Caco-2 (cell line): ENCODE data around the gene SLC34A2. TPM values are rescaled to one million over a fixed set of nuclear protein-coding genes. Genes with fewer than 3 reads are reported as not detected.

Experiments used
- BruUV-seq: library from RNA; stranded (reverse); fragments of 400-500 nt; replicated peaks from 2 replicates; lab custom pipeline; 2021; lab: Mats Ljungman, UMichigan
- CTCF ChIA-PET: fragments of 300-600 bp; sonication (Branson Sonifier 250); formaldehyde crosslinking; loops from one replicate; lab custom pipeline; 2022; ENCODE audit warnings: antibody characterized with exemption; lab: Charles Lee
- POLR2A ChIA-PET: fragments of 300-600 bp; sonication (Branson Sonifier 250); formaldehyde crosslinking; loops from one replicate; lab custom pipeline; 2022; ENCODE audit warnings: antibody characterized with exemption; lab: Charles Lee
- DNase-seq, 2 experiments: peaks; one replicate each; pipeline versions ENCODE4 v3.0.0 to v3.0.0-alpha.2; 2020 to 2022
- H3K27me3 ChIP-seq: replicated peaks from 2 replicates; pipeline ENCODE4 v1.6.0; 2011; ENCODE audit warnings: low read length; ENCODE audit not compliant: control insufficient read depth, insufficient read depth
- H3K36me3 ChIP-seq: 2 replicates; pipeline ENCODE4 v1.5.1; 2011; ENCODE audit warnings: low read length; ENCODE audit not compliant: control insufficient read depth, insufficient read depth
- H3K4me1 ChIP-seq: fragments of 250-450 bp; sonication (Bioruptor Pico); 2 replicates; pipeline ENCODE4 v1.5.1; 2020; ENCODE audit warnings: mild to moderate bottlenecking
- H3K4me3 ChIP-seq: 2 replicates; pipeline ENCODE4 v1.5.1; 2011; ENCODE audit warnings: low read depth, mild to moderate bottlenecking, control low read depth, low read length
- H3K9me3 ChIP-seq: fragments of 250-450 bp; sonication (Bioruptor Pico); 2 replicates; pipeline ENCODE4 v1.5.1; 2020; ENCODE audit warnings: mild to moderate bottlenecking, moderate library complexity
- H3K27ac Mint-ChIP-seq: one replicate; pipeline ENCODE4 v1.8.0; 2022; ENCODE audit warnings: mixed read lengths; ENCODE audit not compliant: unreplicated experiment
- H3K27me3 Mint-ChIP-seq: one replicate; pipeline ENCODE4 v1.8.0; 2022; ENCODE audit warnings: mixed read lengths; ENCODE audit not compliant: insufficient read depth, unreplicated experiment
- H3K36me3 Mint-ChIP-seq: one replicate; pipeline ENCODE4 v1.8.0; 2022; ENCODE audit warnings: mild to moderate bottlenecking, mixed read lengths; ENCODE audit not compliant: insufficient read depth, unreplicated experiment
- H3K4me1 Mint-ChIP-seq: one replicate; pipeline ENCODE4 v1.8.0; 2022; ENCODE audit warnings: low read depth, mixed read lengths; ENCODE audit not compliant: unreplicated experiment
- H3K4me3 Mint-ChIP-seq: one replicate; pipeline ENCODE4 v1.8.0; 2022; ENCODE audit warnings: mild to moderate bottlenecking, moderate library complexity, mixed read lengths; ENCODE audit not compliant: unreplicated experiment
- H3K9me3 Mint-ChIP-seq: one replicate; pipeline ENCODE4 v1.8.0; 2022; ENCODE audit warnings: mixed read lengths; ENCODE audit not compliant: unreplicated experiment
- intact Hi-C: fragments of 100-400 bp; cut with micrococcal nuclease; formaldehyde crosslinking; loops from one replicate; pipeline ENCODE4 v1.10.0; 2022; ENCODE audit not compliant: unreplicated experiment
- total RNA-seq: library from RNA; stranded (reverse); gene quantifications from 2 replicates; pipeline ENCODE4 v1.2.3, GENCODE V29; 2022
- TF ChIP-seq, protein P1 (sequence below), 2 experiments: fragments of 200-600 bp in 1 of 2; IDR thresholded peaks; 1 replicate in 1 of 2; 2 replicates in 1 of 2; pipeline versions ENCODE4 v1.5.1 to v1.8.0; 2011 to 2022; ENCODE audit warnings: antibody characterized with exemption in 1 of 2, control low read depth in 1 of 2, inconsistent platforms in 1 of 2, low read depth in 1 of 2, low read length in 1 of 2, mild to moderate bottlenecking in 1 of 2, moderate library complexity in 1 of 2; ENCODE audit not compliant: insufficient read depth in 1 of 2, severe bottlenecking in 1 of 2, unreplicated experiment in 1 of 2

The SLC34A2 gene
- total RNA-seq, 1 experiment from 2014 or later: 19.9 TPM

DNA sequence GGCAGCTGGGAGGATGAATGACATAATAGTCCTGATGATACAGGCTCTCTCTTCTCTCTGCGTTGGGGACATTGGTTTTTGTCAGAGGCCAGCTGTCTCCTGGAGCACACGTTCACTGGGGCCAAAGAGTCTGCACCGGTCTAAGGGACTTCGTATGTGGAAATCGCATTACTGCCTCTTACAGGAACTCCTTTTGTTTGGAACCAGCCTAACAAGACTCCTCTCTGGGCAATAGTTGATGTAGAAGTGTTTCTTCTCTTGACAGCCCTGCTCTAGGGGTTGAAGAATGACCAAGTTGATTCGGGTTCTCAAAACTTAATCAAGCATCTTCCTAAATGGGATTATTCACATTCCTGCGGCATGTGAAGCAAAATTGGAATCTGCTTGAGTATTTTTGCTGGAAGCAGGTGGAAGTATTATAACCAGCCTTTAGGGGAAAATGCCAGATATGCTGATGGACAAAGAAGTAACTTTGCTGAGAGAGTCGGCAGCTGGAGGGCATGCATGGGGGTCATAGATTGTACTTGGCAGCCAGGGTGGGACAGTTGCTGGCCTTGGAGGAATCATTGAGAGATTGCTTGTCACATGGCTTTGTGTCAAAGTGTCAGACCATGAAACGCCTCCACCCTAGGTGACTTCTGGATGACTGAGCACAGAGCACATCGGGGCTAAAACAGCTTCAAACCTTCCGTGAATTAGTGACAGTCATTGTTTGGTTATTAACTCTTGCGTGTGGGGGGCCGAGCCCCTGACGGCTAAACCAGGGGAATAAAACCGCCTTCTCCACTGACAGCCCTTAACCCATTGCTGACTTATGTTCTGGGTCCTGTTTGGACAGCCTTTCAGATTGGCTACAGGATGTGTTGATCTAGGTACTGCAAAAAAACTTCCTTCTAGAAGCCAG is 34.4 kb upstream of the SLC34A2 start:
- no peak overlapping the region for H3K4me3 ChIP-seq
- Mint-ChIP-seq H3K27ac (no peak overlapping the region), H3K4me3 (no peak overlapping the region), H3K9me3 (no peaks in the 10 kb centered on the region), H3K27me3 (no peaks in the 10 kb centered on the region), H3K4me1 (no peaks in the 10 kb centered on the region), H3K36me3 (no peaks in the 10 kb centered on the region)
- H3K4me1 ChIP-seq: no peaks in the 10 kb centered on the region
- no peaks in the 10 kb centered on the region for H3K27me3 ChIP-seq
- DNase-seq: no peak
- TF ChIP-seq, protein P1, sequence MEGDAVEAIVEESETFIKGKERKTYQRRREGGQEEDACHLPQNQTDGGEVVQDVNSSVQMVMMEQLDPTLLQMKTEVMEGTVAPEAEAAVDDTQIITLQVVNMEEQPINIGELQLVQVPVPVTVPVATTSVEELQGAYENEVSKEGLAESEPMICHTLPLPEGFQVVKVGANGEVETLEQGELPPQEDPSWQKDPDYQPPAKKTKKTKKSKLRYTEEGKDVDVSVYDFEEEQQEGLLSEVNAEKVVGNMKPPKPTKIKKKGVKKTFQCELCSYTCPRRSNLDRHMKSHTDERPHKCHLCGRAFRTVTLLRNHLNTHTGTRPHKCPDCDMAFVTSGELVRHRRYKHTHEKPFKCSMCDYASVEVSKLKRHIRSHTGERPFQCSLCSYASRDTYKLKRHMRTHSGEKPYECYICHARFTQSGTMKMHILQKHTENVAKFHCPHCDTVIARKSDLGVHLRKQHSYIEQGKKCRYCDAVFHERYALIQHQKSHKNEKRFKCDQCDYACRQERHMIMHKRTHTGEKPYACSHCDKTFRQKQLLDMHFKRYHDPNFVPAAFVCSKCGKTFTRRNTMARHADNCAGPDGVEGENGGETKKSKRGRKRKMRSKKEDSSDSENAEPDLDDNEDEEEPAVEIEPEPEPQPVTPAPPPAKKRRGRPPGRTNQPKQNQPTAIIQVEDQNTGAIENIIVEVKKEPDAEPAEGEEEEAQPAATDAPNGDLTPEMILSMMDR (IDR thresholded peaks at IDR 0.05; ENCODE audit: insufficient read depth in 1 of 2, low read depth in 1 of 2, low read length in 1 of 2, severe bottlenecking in 1 of 2, unreplicated experiment in 1 of 2): no peak
- POLR2A ChIA-PET: no interaction called here
- CTCF ChIA-PET: no interaction called here
- intact Hi-C loops: no loop called here
- no peaks in the 10 kb centered on the region for H3K9me3 ChIP-seq
- H3K36me3 ChIP-seq: no peaks in the 10 kb centered on the region
- BruUV-seq: no TSS peak

DNA sequence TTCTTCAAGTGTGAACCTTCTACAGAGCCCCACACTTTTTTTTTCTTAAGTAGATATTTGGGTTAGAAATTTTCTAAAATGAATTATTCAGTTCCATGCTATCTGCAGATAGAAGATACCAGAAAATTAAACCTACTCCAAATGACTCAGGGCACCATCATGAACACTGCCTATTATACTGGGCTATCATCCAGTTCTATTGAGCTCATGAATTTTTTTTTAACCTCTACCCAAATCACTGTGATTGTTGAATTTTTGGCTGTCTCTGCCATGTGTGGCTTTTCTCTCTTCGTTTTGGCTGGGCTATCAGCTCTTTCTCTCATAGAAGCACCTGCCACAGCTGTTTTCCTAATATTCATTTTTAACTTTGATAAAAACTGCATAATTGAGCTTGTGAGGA is 31.0 kb upstream of the SLC34A2 start:
- intact Hi-C loops: no loop called here
- Mint-ChIP-seq H3K36me3 (no peaks in the 10 kb centered on the region), H3K4me3 (no peak overlapping the region), H3K9me3 (no peaks in the 10 kb centered on the region), H3K27me3 (no peaks in the 10 kb centered on the region), H3K27ac (no peak overlapping the region), H3K4me1 (no peaks in the 10 kb centered on the region)
- Histone ChIP-seq H3K36me3 (no peaks in the 10 kb centered on the region), H3K4me3 (no peak overlapping the region), H3K9me3 (no peaks in the 10 kb centered on the region), H3K27me3 (no peaks in the 10 kb centered on the region), H3K4me1 (no peaks in the 10 kb centered on the region)
- TF ChIP-seq, protein P1 (IDR thresholded peaks at IDR 0.05; ENCODE audit: insufficient read depth in 1 of 2, low read depth in 1 of 2, low read length in 1 of 2, severe bottlenecking in 1 of 2, unreplicated experiment in 1 of 2): no peak
- DNase-seq: no peak
- ChIA-PET POLR2A (no interaction called here), CTCF (no interaction called here)
- BruUV-seq: no TSS peak

DNA sequence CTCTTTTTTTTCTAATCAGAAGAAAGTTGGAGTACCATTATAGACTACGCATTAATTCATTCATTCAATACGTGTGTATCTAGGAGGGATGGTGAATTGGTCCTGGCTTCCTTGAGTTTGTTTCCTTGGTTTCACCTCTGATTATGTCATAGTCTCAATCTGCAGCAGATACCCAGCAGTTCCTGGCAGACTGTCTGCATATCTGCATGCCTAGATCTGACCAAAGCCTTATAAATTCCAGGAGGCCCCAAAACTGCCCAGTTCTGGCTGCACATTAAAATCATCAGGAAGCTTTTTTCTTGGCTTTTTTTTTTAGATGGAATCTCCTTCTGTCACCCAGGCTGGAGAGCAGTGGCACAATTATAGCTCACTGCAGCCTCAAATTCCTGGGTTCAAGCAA is 27.2 kb upstream of the SLC34A2 start:
- Mint-ChIP-seq H3K4me1 (no peaks in the 10 kb centered on the region), H3K27ac (no peak overlapping the region), H3K4me3 (no peak overlapping the region), H3K9me3 (peaks cover 8% of the 10 kb centered on the region), H3K27me3 (no peaks in the 10 kb centered on the region), H3K36me3 (no peaks in the 10 kb centered on the region)
- H3K4me1 ChIP-seq: no peaks in the 10 kb centered on the region
- DNase-seq: no peak
- BruUV-seq: no TSS peak
- no peaks in the 10 kb centered on the region for H3K9me3 ChIP-seq
- ChIA-PET POLR2A (interaction anchor here (0.6 kb wide), 1 partner anchor 316 kb away, joined by 3 read pairs; no protein-coding TSS in a partner anchor), CTCF (no interaction called here)
- no peak overlapping the region for H3K4me3 ChIP-seq
- H3K27me3 ChIP-seq: no peaks in the 10 kb centered on the region
- TF ChIP-seq, protein P1 (IDR thresholded peaks at IDR 0.05; ENCODE audit: insufficient read depth in 1 of 2, low read depth in 1 of 2, low read length in 1 of 2, severe bottlenecking in 1 of 2, unreplicated experiment in 1 of 2): no peak
- H3K36me3 ChIP-seq: no peaks in the 10 kb centered on the region
- intact Hi-C loops: no loop called here
